ENCODE measurements around the gene CCDC187. TPM values are rescaled to one million over a fixed set of nuclear protein-coding genes. Genes with fewer than 3 reads are reported as not detected.
A peak's percentile ranks its signal among the peaks of the same experiment; 100 is the strongest.

Gene CCDC187
- total RNA-seq, 1 experiment from 2014 or later = 0.04 TPM

- POLR2A ChIA-PET = no interaction called here
- no peak for TF ChIP-seq SP1 (CRISPR knock-in tag; conservative IDR thresholded peaks at IDR 0.05)
- TF ChIP-seq, protein P1, sequence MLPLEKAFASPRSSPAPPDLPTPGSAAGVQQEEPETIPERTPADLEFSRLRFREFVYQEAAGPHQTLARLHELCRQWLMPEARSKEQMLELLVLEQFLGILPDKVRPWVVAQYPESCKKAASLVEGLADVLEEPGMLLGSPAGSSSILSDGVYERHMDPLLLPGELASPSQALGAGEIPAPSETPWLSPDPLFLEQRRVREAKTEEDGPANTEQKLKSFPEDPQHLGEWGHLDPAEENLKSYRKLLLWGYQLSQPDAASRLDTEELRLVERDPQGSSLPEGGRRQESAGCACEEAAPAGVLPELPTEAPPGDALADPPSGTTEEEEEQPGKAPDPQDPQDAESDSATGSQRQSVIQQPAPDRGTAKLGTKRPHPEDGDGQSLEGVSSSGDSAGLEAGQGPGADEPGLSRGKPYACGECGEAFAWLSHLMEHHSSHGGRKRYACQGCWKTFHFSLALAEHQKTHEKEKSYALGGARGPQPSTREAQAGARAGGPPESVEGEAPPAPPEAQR (CRISPR knock-in tag; IDR thresholded peaks at IDR 0.05) = no peak
- TF ChIP-seq, protein P2, sequence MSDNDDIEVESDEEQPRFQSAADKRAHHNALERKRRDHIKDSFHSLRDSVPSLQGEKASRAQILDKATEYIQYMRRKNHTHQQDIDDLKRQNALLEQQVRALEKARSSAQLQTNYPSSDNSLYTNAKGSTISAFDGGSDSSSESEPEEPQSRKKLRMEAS (CRISPR knock-in tag; IDR thresholded peaks at IDR 0.05) = no peak
- peak; percentile 88 for TF ChIP-seq ZNF121 (CRISPR knock-in tag; IDR thresholded peaks at IDR 0.05)
- DNase-seq (ENCODE audit: low spot score) (no peak), ATAC-seq (no peak)
- H3K4me3 Mint-ChIP-seq = no peak overlapping the region
- no peaks in the 10 kb centered on the region; the same call in 1 of the 2 replicates for H3K27me3 Mint-ChIP-seq (ENCODE audit: low read depth)
- CTCF ChIA-PET = interaction anchor here (1.2 to 1.5 kb wide), 5 partner anchors 10 to 126 kb away, joined by 3 to 6 read pairs (median 5); no protein-coding TSS in a partner anchor
- H3K27ac Mint-ChIP-seq = no peak overlapping the region
- H3K36me3 Mint-ChIP-seq = no peaks in the 10 kb centered on the region
- H3K4me1 Mint-ChIP-seq = peaks cover 18% of the 10 kb centered on the region
- no peaks in the 10 kb centered on the region for H3K9me3 Mint-ChIP-seq
These were observed 39.2 kb downstream of the CCDC187 start for GRCh38 chr9:136264441-136265405.

DNA sequence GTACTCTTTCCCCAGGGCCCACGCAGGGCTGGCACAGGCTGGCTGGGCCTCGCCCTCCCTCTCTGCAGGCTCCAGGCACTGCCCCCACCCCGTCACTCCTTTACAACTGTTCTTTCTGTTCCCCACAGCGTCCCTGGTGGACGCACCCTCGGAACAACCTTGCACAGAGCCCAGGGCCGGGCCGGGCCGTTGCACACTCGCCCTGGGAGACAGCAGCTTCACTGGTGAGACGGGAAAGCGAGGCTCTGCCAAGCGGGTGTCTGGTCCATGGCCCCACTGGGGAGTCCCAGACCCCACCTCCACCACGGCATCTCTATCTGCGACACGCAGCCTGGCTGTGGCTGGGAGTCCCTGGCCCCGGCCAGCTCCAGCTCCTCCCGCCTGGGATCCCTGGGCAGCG is 39.9 kb downstream of the CCDC187 start:
- no peaks in the 10 kb centered on the region for H3K9me3 Mint-ChIP-seq
- no peak overlapping the region for H3K4me3 Mint-ChIP-seq
- DNase-seq (ENCODE audit: low spot score) (no peak), ATAC-seq (no peak)
- no peak overlapping the region for H3K27ac Mint-ChIP-seq
- no peaks in the 10 kb centered on the region; the same call in 1 of the 2 replicates for H3K27me3 Mint-ChIP-seq (ENCODE audit: low read depth)
- TF ChIP-seq, protein P3, sequence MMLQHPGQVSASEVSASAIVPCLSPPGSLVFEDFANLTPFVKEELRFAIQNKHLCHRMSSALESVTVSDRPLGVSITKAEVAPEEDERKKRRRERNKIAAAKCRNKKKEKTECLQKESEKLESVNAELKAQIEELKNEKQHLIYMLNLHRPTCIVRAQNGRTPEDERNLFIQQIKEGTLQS (CRISPR knock-in tag; conservative IDR thresholded peaks at IDR 0.05) = no peak
- TF ChIP-seq ZBTB21 (CRISPR knock-in tag; IDR thresholded peaks at IDR 0.05; ENCODE audit: borderline replicate concordance) = no peak
- TF ChIP-seq, protein P4, sequence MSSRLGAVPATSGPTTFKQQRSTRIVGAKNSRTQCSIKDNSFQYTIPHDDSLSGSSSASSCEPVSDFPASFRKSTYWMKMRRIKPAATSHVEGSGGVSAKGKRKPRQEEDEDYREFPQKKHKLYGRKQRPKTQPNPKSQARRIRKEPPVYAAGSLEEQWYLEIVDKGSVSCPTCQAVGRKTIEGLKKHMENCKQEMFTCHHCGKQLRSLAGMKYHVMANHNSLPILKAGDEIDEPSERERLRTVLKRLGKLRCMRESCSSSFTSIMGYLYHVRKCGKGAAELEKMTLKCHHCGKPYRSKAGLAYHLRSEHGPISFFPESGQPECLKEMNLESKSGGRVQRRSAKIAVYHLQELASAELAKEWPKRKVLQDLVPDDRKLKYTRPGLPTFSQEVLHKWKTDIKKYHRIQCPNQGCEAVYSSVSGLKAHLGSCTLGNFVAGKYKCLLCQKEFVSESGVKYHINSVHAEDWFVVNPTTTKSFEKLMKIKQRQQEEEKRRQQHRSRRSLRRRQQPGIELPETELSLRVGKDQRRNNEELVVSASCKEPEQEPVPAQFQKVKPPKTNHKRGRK (CRISPR knock-in tag; IDR thresholded peaks at IDR 0.05; ENCODE audit: borderline replicate concordance) = no peak
- no peak for TF ChIP-seq ATF1 (CRISPR knock-in tag; IDR thresholded peaks at IDR 0.05)
- no peak for TF ChIP-seq NR3C1 (CRISPR knock-in tag; conservative IDR thresholded peaks at IDR 0.05; ENCODE audit: low read depth)
- TF ChIP-seq, protein P5, sequence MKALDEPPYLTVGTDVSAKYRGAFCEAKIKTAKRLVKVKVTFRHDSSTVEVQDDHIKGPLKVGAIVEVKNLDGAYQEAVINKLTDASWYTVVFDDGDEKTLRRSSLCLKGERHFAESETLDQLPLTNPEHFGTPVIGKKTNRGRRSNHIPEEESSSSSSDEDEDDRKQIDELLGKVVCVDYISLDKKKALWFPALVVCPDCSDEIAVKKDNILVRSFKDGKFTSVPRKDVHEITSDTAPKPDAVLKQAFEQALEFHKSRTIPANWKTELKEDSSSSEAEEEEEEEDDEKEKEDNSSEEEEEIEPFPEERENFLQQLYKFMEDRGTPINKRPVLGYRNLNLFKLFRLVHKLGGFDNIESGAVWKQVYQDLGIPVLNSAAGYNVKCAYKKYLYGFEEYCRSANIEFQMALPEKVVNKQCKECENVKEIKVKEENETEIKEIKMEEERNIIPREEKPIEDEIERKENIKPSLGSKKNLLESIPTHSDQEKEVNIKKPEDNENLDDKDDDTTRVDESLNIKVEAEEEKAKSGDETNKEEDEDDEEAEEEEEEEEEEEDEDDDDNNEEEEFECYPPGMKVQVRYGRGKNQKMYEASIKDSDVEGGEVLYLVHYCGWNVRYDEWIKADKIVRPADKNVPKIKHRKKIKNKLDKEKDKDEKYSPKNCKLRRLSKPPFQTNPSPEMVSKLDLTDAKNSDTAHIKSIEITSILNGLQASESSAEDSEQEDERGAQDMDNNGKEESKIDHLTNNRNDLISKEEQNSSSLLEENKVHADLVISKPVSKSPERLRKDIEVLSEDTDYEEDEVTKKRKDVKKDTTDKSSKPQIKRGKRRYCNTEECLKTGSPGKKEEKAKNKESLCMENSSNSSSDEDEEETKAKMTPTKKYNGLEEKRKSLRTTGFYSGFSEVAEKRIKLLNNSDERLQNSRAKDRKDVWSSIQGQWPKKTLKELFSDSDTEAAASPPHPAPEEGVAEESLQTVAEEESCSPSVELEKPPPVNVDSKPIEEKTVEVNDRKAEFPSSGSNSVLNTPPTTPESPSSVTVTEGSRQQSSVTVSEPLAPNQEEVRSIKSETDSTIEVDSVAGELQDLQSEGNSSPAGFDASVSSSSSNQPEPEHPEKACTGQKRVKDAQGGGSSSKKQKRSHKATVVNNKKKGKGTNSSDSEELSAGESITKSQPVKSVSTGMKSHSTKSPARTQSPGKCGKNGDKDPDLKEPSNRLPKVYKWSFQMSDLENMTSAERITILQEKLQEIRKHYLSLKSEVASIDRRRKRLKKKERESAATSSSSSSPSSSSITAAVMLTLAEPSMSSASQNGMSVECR (CRISPR knock-in tag; IDR thresholded peaks at IDR 0.05; ENCODE audit: borderline replicate concordance) = no peak
- no peaks in the 10 kb centered on the region for H3K36me3 Mint-ChIP-seq
- peaks cover 15% of the 10 kb centered on the region for H3K4me1 Mint-ChIP-seq
- ChIA-PET POLR2A (no interaction called here), CTCF (interaction anchor here (1.2 to 1.6 kb wide), 6 partner anchors 10 to 126 kb away, joined by 3 to 6 read pairs (median 4); no protein-coding TSS in a partner anchor)

DNA sequence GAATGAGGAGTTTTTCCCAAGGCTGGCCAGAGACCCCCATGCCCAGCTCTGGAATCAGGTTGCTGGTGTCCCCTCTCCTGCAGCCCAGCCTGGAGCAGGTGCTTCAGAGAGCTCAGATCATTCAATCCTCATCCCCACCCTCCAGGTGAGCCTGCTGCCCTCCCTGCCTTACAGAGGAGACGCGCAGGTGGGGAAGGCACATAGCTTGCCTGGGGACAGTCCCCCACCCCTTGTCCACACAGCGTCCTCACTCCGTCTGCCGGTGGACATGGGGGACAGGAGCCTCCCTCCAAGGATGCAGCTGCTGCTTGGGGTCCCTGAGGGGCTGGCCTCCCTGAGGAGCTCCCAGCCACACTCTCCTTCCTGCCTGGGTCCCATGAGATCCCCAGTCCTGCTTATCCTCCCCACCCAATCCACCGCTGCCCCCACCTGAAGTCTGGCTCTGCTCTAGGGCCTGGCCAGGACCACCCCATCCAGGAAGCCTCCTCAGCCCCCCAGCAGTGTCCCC is 41.2 kb downstream of the CCDC187 start:
- peaks cover 2% of the 10 kb centered on the region for H3K4me1 Mint-ChIP-seq
- CTCF ChIA-PET = interaction anchor here (1.0 to 1.6 kb wide), 4 partner anchors 15 to 111 kb away, joined by 3 to 4 read pairs (median 3); no protein-coding TSS in a partner anchor
- no peaks in the 10 kb centered on the region; the same call in 1 of the 2 replicates for H3K27me3 Mint-ChIP-seq (ENCODE audit: low read depth)
- H3K27ac Mint-ChIP-seq = no peak overlapping the region
- H3K36me3 Mint-ChIP-seq = no peaks in the 10 kb centered on the region
- no peak overlapping the region for H3K4me3 Mint-ChIP-seq
- DNase-seq (ENCODE audit: low spot score) (no peak), ATAC-seq (no peak)
- POLR2A ChIA-PET = no interaction called here
- H3K9me3 Mint-ChIP-seq = no peaks in the 10 kb centered on the region
- TF ChIP-seq ZNF423 (CRISPR knock-in tag; IDR thresholded peaks at IDR 0.05) = no peak
- TF ChIP-seq FOXJ3 (CRISPR knock-in tag; IDR thresholded peaks at IDR 0.05; ENCODE audit: borderline replicate concordance) = no peak
- TF ChIP-seq ATF1 (CRISPR knock-in tag; IDR thresholded peaks at IDR 0.05) = no peak
- TF ChIP-seq TEAD1 (CRISPR knock-in tag; IDR thresholded peaks at IDR 0.05) = no peak
- no peak for TF ChIP-seq SMAD3 (CRISPR knock-in tag; IDR thresholded peaks at IDR 0.05; ENCODE audit: borderline replicate concordance)
- no peak for TF ChIP-seq HMGA2 (CRISPR knock-in tag; IDR thresholded peaks at IDR 0.05)
- no peak for TF ChIP-seq NR1H2 (CRISPR knock-in tag; IDR thresholded peaks at IDR 0.05)
- TF ChIP-seq, protein P3 (CRISPR knock-in tag; conservative IDR thresholded peaks at IDR 0.05) = no peak
- TF ChIP-seq CREB1 (CRISPR knock-in tag; IDR thresholded peaks at IDR 0.05) = no peak
